GM23248 (cell line): Measurements from ENCODE around the gene LSAMP. TPM values are rescaled to one million over a fixed set of nuclear protein-coding genes. Genes with fewer than 3 reads are reported as not detected.

ENCODE experiments used
- DNase-seq: peaks from one replicate; pipeline ENCODE4 v3.0.0-alpha.2; 2015
- H2AFZ ChIP-seq: fragments of 200-600 bp; sonication (generic); 2 replicates; pipeline ENCODE4 v1.6.1; 2016; ENCODE audit warnings: antibody characterized with exemption
- H3F3A ChIP-seq: fragments of 200-600 bp; sonication (generic); 2 replicates; pipeline ENCODE4 v1.6.1; 2016; ENCODE audit warnings: mild to moderate bottlenecking, antibody characterized with exemption, mixed run types; ENCODE audit not compliant: insufficient read depth
- H3K27ac ChIP-seq: fragments of 200-600 bp; sonication (generic); 2 replicates; pipeline ENCODE4 v1.5.1; 2016; ENCODE audit warnings: mild to moderate bottlenecking
- H3K27me3 ChIP-seq: fragments of 200-600 bp; sonication (generic); replicated peaks from 2 replicates; pipeline ENCODE4 v1.6.1; 2016; ENCODE audit warnings: mild to moderate bottlenecking; ENCODE audit not compliant: insufficient read depth
- H3K36me3 ChIP-seq: fragments of 200-600 bp; sonication (generic); 2 replicates; pipeline ENCODE4 v1.6.1; 2016; ENCODE audit warnings: low read depth, mild to moderate bottlenecking
- H3K4me1 ChIP-seq: fragments of 200-600 bp; sonication (generic); 2 replicates; pipeline ENCODE4 v1.6.1; 2016; ENCODE audit warnings: mild to moderate bottlenecking; ENCODE audit not compliant: insufficient read depth
- H3K4me2 ChIP-seq: fragments of 200-600 bp; sonication (generic); one replicate; pipeline ENCODE4 v1.6.1; 2016; ENCODE audit warnings: mild to moderate bottlenecking; ENCODE audit not compliant: unreplicated experiment
- H3K4me3 ChIP-seq: fragments of 200-600 bp; sonication (generic); 2 replicates; pipeline ENCODE4 v1.5.1; 2016; ENCODE audit warnings: mild to moderate bottlenecking
- H3K79me2 ChIP-seq: fragments of 200-600 bp; sonication (generic); 2 replicates; pipeline ENCODE4 v1.6.1; 2016; ENCODE audit warnings: mild to moderate bottlenecking; ENCODE audit not compliant: insufficient read depth
- H3K9ac ChIP-seq: fragments of 200-600 bp; sonication (generic); 2 replicates; pipeline ENCODE4 v1.6.1; 2016; ENCODE audit warnings: mild to moderate bottlenecking
- H3K9me2 ChIP-seq: fragments of 200-600 bp; sonication (generic); 2 replicates; pipeline ENCODE4 v1.6.1; 2016; ENCODE audit warnings: mixed run types, mild to moderate bottlenecking, moderate library complexity; ENCODE audit not compliant: insufficient read depth
- H3K9me3 ChIP-seq: fragments of 200-600 bp; sonication (generic); one replicate; pipeline ENCODE4 v1.6.1; 2017; ENCODE audit warnings: low read depth
- H4K20me1 ChIP-seq: fragments of 200-600 bp; sonication (generic); 2 replicates; pipeline ENCODE4 v1.6.0; 2016; ENCODE audit not compliant: insufficient read depth
- EZH2 ChIP-seq: fragments of 200-600 bp; sonication (generic); IDR thresholded peaks from 2 replicates; pipeline ENCODE4 v1.6.1; 2018; ENCODE audit warnings: antibody characterized with exemption, mild to moderate bottlenecking; ENCODE audit not compliant: insufficient read depth, poor library complexity, severe bottlenecking
- EZH2phosphoT487 ChIP-seq: fragments of 200-600 bp; sonication (generic); IDR thresholded peaks from 2 replicates; pipeline ENCODE4 v1.6.1; 2018; ENCODE audit warnings: antibody characterized with exemption, moderate library complexity, mild to moderate bottlenecking, low read depth; ENCODE audit not compliant: insufficient read depth
- WGBS, 2 experiments: methylation state at CpG; one replicate each; pipeline ENCODE4 v1.1.6; 2015 to 2017; ENCODE audit warnings: low lambda C conversion rate in 2 of 2, low coverage in 1 of 2; ENCODE audit errors: missing lambda C conversion rate in 2 of 2; 5-methylcytosine and 5-hydroxymethylcytosine counted together
- in situ Hi-C: fragments of 300-500 bp; cut with MboI; formaldehyde crosslinking; loops from 2 replicates; pipeline ENCODE4 v1.15.0; 2020
- polyA plus RNA-seq: library from polyadenylated mRNA; unstranded; fragments of >200 nt; fragmentation: Nextera tagmentation; extraction: Ambion mirVana; gene quantifications from 2 replicates; pipeline ENCODE4 v1.2.1, GENCODE V29; 2016
- total RNA-seq: library from RNA; depleted of rRNA; stranded (reverse); fragments of >200 nt; shearing (Covaris generic); gene quantifications from 2 replicates; pipeline ENCODE4 v1.2.3, GENCODE V29; 2014

Gene LSAMP
- total and polyA plus RNA-seq, 2 experiments from 2014 or later: 4.5 to 9.3 TPM

GRCh38 chr3:116035429-116035828 lies 409.9 kb downstream of the LSAMP start:
- H3K4me1 ChIP-seq: peaks cover 8% of the 10 kb centered on the region
- WGBS, 2 experiments: 69 to 79% methylated on average over 3 of the region's 3 CpGs
- H3K36me3 ChIP-seq: no peaks in the 10 kb centered on the region
- H3F3A ChIP-seq: peaks cover 13% of the 10 kb centered on the region; the same call in 1 of the 2 replicates
- DNase-seq: no peak
- no peaks in the 10 kb centered on the region for H3K79me2 ChIP-seq
- no peaks in the 10 kb centered on the region for H3K9me3 ChIP-seq
- H3K9ac ChIP-seq: no peak overlapping the region
- H3K27me3 ChIP-seq: no peaks in the 10 kb centered on the region
- H3K4me3 ChIP-seq: no peak overlapping the region
- no peaks in the 10 kb centered on the region for H4K20me1 ChIP-seq
- TF ChIP-seq EZH2: no peak
- TF ChIP-seq EZH2phosphoT487: no peak
- in situ Hi-C loops: no loop called here
- H2AFZ ChIP-seq: no peak overlapping the region
- no peaks in the 10 kb centered on the region for H3K9me2 ChIP-seq
- no peak overlapping the region for H3K4me2 ChIP-seq
- H3K27ac ChIP-seq: no peak overlapping the region

DNA sequence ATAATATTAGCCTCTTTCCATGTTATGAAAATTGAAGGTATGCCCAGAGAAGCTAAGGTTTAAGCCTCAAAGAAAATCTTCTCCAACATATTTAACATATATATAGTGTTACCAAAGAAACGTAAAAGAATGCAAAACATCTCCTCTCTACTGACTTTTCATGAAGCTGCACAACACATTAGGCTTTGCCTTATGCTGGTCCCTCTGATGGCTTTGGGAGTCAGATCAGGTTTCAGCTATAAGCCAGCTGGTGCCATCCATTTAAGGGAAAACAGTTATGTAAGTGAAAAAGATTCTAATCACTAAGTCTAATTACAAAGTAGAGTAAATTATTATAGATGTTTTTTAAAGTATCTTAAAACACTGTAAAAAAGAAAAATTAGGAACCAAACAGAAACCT lies 410.5 kb downstream of the LSAMP start:
- Histone ChIP-seq H3K4me3 (no peak overlapping the region), H3K36me3 (no peaks in the 10 kb centered on the region), H3K27me3 (no peaks in the 10 kb centered on the region), H3K9me2 (no peaks in the 10 kb centered on the region), H3K4me2 (no peak overlapping the region), H4K20me1 (no peaks in the 10 kb centered on the region), H3K4me1 (peaks cover 8% of the 10 kb centered on the region), H3K27ac (no peak overlapping the region), H3F3A (peaks cover 13% of the 10 kb centered on the region; the same call in 1 of the 2 replicates), H3K79me2 (no peaks in the 10 kb centered on the region), H3K9me3 (no peaks in the 10 kb centered on the region), H2AFZ (no peak overlapping the region), H3K9ac (no peak overlapping the region)
- in situ Hi-C loops: no loop called here
- no peak for DNase-seq
- 11 to 24% methylated on average over 1 of the region's 1 CpG for WGBS, 2 experiments
- TF ChIP-seq EZH2phosphoT487 (no peak), EZH2 (no peak)

GRCh38 chr3:116034086-116034485 lies 411.2 kb downstream of the LSAMP start:
- Histone ChIP-seq H3K4me3 (no peak overlapping the region), H3F3A (peaks cover 9% of the 10 kb centered on the region; the same call in 1 of the 2 replicates), H3K4me2 (no peak overlapping the region), H3K36me3 (no peaks in the 10 kb centered on the region), H2AFZ (no peak overlapping the region), H4K20me1 (no peaks in the 10 kb centered on the region), H3K79me2 (no peaks in the 10 kb centered on the region), H3K27ac (no peak overlapping the region), H3K9me3 (no peaks in the 10 kb centered on the region), H3K9ac (no peak overlapping the region), H3K27me3 (no peaks in the 10 kb centered on the region), H3K4me1 (peaks cover 8% of the 10 kb centered on the region), H3K9me2 (no peaks in the 10 kb centered on the region)
- WGBS, 2 experiments: 63 to 65% methylated on average over 2 of the region's 2 CpGs
- DNase-seq: no peak
- no peak for TF ChIP-seq EZH2
- no peak for TF ChIP-seq EZH2phosphoT487
- in situ Hi-C loops: no loop called here

DNA sequence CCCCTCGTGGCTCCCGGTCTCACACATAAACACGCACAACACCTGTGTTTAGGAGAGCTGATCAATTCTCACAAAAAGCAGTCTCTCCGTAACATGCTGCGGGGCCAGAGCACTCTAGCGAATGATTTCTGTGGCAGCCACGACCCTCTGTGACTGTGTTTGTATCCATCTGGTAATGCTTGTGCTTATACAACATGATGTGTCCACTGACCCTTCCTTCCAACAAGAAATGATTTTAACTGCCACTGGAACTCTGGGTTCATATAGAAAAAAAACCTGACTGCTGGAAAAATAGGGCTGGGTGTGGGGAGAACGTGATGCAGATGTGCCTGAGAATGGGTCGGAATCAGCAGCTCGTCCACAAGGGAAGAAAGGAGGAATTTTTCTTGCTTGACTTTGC lies 411.8 kb downstream of the LSAMP start:
- TF ChIP-seq EZH2 (no peak), EZH2phosphoT487 (no peak)
- peaks cover 4% of the 10 kb centered on the region; the same call in 1 of the 2 replicates for H3F3A ChIP-seq
- no peaks in the 10 kb centered on the region for H3K9me2 ChIP-seq
- no peaks in the 10 kb centered on the region for H3K79me2 ChIP-seq
- H2AFZ ChIP-seq: no peak overlapping the region
- in situ Hi-C loops: no loop called here
- no peak overlapping the region for H3K27ac ChIP-seq
- no peaks in the 10 kb centered on the region for H3K36me3 ChIP-seq
- no peak for DNase-seq
- H3K4me2 ChIP-seq: no peak overlapping the region
- H3K9me3 ChIP-seq: no peaks in the 10 kb centered on the region
- H3K4me1 ChIP-seq: peaks cover 4% of the 10 kb centered on the region
- WGBS, 2 experiments: 92 to 93% methylated on average over 10 of the region's 10 CpGs
- no peak overlapping the region for H3K9ac ChIP-seq
- H3K27me3 ChIP-seq: no peaks in the 10 kb centered on the region
- H3K4me3 ChIP-seq: no peak overlapping the region
- H4K20me1 ChIP-seq: no peaks in the 10 kb centered on the region

DNA sequence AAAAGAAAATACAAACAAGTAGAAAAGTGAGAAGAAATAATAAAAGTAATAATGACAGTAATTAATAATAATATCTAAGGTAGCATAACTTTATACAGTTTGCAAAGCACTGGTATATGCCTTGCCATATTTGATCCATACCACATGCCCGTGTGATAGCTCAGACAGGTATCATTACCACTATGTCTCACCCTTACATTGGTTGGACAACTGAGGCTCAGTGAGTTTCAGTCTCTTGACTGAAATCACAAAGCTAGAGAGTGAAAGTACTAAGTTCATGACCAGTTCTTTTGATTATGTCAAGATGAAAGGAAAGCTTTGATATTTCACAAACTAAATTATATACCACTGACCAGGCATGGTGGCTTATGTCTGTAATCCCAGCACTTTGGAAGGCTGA lies 413.1 kb downstream of the LSAMP start:
- WGBS, 2 experiments: 73 to 96% methylated on average over 1 of the region's 1 CpG
- no peak overlapping the region for H2AFZ ChIP-seq
- H3K9ac ChIP-seq: no peak overlapping the region
- no peaks in the 10 kb centered on the region for H3K36me3 ChIP-seq
- no peaks in the 10 kb centered on the region for H3K9me3 ChIP-seq
- no peak for DNase-seq
- H3K4me2 ChIP-seq: no peak overlapping the region
- H3K9me2 ChIP-seq: no peaks in the 10 kb centered on the region
- no peaks in the 10 kb centered on the region for H3K79me2 ChIP-seq
- H3K27me3 ChIP-seq: no peaks in the 10 kb centered on the region
- TF ChIP-seq EZH2phosphoT487 (no peak), EZH2 (no peak)
- no peak overlapping the region for H3K27ac ChIP-seq
- H3K4me3 ChIP-seq: no peak overlapping the region
- no peaks in the 10 kb centered on the region for H3K4me1 ChIP-seq
- no peaks in the 10 kb centered on the region for H4K20me1 ChIP-seq
- no peaks in the 10 kb centered on the region for H3F3A ChIP-seq
- in situ Hi-C loops: no loop called here
